SU-DHL-6 (cell line): ENCODE data around the gene NRTN.

Source experiments
- EZH2phosphoT487 ChIP-seq: fragments of 200-600 bp; sonication (generic), shearing (Covaris generic); conservative IDR thresholded peaks from 2 replicates; pipeline ENCODE4 v1.6.1; 2018; ENCODE audit warnings: mild to moderate bottlenecking, antibody characterized with exemption, low read length, moderate library complexity, mixed read lengths
- TF ChIP-seq, protein P1 (sequence below): fragments of 200-600 bp; sonication (generic); IDR thresholded peaks from one replicate; pipeline ENCODE4 v1.5.1; 2017; ENCODE audit warnings: antibody characterized with exemption, mild to moderate bottlenecking, low read length, moderate library complexity; ENCODE audit not compliant: insufficient read depth, poor library complexity, severe bottlenecking

GRCh38 chr19:5851302-5851701, 46.4 kb downstream of the NRTN start, which contains the start of gene FUT3:
- TF ChIP-seq, protein P1, sequence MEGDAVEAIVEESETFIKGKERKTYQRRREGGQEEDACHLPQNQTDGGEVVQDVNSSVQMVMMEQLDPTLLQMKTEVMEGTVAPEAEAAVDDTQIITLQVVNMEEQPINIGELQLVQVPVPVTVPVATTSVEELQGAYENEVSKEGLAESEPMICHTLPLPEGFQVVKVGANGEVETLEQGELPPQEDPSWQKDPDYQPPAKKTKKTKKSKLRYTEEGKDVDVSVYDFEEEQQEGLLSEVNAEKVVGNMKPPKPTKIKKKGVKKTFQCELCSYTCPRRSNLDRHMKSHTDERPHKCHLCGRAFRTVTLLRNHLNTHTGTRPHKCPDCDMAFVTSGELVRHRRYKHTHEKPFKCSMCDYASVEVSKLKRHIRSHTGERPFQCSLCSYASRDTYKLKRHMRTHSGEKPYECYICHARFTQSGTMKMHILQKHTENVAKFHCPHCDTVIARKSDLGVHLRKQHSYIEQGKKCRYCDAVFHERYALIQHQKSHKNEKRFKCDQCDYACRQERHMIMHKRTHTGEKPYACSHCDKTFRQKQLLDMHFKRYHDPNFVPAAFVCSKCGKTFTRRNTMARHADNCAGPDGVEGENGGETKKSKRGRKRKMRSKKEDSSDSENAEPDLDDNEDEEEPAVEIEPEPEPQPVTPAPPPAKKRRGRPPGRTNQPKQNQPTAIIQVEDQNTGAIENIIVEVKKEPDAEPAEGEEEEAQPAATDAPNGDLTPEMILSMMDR: no peak
- TF ChIP-seq EZH2phosphoT487: no peak
